GM19328 (cell line): Measurements from ENCODE around the gene UBL3.

ENCODE experiments used
- ATAC-seq: cut with Tn5 transposase; IDR thresholded peaks from one replicate; pipeline ENCODE4 v1.9.1; 2021; ENCODE audit warnings: mild to moderate bottlenecking, moderate library complexity; ENCODE audit not compliant: unreplicated experiment

The UBL3 gene

DNA sequence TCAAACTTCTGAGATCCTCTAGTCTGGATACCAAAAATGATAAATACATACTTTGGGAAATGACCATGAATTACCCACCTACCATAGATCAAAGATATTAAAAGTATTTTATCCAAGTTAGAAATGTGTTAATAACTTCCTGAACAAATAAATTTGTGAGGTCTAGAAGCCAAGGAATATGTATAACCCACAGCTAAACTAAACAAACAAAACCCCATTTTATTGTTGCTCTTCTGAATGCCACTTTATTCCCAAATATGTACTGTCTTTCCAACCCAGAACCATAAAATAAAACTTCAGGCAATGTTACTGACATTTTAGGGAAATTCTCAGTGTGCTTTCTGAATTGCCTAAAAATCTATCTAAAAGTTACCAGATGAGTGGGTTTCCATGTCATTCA, 35.1 kb downstream of the UBL3 start:
- no peak for ATAC-seq

DNA sequence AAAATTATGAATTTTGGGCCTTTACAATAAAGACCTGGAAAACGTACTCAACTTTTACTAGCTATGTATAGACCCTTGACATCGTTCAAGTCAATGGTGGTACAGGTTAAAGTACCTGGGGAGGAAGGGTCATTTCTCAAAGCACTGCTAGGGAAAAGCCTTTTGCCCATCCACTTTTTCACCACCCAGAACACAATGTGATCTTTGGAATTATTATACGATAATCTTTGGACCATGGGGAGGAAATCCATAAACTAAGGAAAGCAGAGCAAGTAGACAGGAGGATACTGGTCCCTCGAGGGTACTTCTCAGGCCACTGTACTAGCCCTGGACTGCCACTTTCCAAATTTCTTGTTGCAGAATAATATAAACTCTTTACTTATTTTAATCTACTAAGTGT, 39.5 kb downstream of the UBL3 start:
- no peak for ATAC-seq

GRCh38 chr13:29810145-29810742, 40.2 kb downstream of the UBL3 start:
- ATAC-seq = no peak

- no peak for ATAC-seq
These were observed 42.2 kb downstream of the UBL3 start for GRCh38 chr13:29808264-29808663.

DNA sequence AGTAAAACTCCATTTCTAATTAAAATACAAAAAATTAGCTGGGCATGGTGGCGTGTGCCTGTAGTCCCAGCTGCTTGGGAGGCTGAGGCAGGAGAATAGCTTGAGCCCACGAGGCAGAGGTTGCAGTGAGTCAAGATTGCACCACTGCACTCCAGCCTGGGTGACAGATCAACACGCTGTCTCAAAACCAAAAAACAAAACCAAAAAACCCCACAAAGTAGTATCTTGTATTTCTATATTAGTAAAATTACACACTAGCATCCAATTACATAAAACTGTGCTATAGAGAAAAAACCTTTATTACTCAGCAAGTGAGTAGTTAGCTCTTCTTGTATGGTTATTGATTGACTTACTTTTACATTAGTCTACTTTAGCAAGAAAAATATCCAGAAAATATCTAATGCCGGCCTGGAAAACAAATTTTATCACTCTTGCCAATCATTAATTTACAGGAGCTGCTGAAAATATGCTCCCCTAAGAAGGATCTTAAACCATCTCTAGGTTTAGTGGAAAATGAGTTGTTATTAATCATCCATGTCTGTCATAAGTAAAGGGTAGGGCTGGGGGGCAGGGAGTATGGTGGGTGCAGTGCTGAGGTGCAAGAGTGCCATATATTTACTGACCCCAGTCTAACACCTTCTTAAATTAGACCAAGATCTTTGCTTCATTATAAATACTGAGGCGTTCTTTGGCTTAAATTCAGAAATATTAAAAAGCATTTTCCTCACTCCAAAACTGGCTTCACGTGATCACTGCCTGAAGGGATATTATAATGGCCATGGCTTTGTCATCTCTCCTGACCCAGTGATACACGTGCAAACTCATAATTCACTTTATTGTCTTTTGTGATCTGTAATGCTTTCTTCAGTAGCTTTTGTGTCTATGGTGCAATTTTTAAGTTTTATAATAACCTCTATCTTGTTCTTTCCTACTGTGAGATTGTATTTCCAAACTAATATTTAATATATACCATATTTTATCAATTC, 44.1 kb downstream of the UBL3 start:
- ATAC-seq = no peak

GRCh38 chr13:29803221-29803620, 47.2 kb downstream of the UBL3 start:
- no peak for ATAC-seq

GRCh38 chr13:29802621-29803020, 47.8 kb downstream of the UBL3 start:
- no peak for ATAC-seq

GRCh38 chr13:29801737-29802305, 48.6 kb downstream of the UBL3 start:
- no peak for ATAC-seq

- ATAC-seq = no peak
These were observed 49.3 kb downstream of the UBL3 start for GRCh38 chr13:29801102-29801501.

GRCh38 chr13:29800687-29801086, 49.7 kb downstream of the UBL3 start:
- no peak for ATAC-seq

DNA sequence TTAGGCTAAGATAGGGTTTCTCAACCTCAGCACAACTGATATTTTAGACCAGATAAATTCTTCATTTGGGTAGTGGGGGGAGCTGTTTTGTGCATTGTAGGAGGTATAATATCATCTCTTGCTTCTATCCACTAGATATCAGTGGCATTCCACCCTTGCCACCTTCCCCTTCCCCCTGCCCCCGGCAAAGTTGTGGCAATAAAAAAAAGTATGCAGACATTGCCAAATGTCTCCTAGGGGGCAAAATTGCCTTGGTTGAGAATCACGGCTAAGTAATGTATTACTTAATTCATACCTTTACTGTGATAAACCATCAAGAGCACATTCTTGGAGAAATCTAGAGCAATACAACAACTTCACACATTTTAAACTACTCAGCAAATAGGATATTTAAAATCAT, 51.4 kb downstream of the UBL3 start:
- ATAC-seq = no peak

GRCh38 chr13:29791997-29792780, 58.2 kb downstream of the UBL3 start:
- ATAC-seq = no peak

- no peak for ATAC-seq
These were observed 58.9 kb downstream of the UBL3 start for GRCh38 chr13:29791508-29791907.

GRCh38 chr13:29786698-29787097, 63.7 kb downstream of the UBL3 start:
- ATAC-seq = no peak

GRCh38 chr13:29785978-29786377, 64.4 kb downstream of the UBL3 start:
- no peak for ATAC-seq

DNA sequence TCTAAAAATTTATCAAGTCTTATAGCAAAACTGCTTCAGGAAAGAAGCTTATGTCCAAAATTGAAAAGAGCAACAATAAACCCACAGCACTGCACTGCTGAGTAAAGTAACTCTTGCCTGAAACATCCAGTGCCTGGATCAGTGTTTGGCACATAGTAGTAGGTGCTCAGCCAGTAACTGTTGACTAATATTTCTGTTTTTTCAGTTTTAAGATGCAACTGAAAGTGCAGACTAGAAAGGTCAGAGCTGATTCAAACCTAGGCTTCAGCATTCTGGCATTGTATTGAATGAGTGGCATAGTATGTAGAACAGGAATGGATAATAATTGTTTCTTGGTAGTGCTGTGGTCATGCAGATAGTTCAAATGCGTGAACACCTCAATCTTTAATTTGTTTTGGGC, 67.6 kb downstream of the UBL3 start:
- ATAC-seq = no peak

- ATAC-seq = no peak
These were observed 75.6 kb downstream of the UBL3 start for GRCh38 chr13:29774830-29775229.

GRCh38 chr13:29771247-29771646, 79.2 kb downstream of the UBL3 start:
- no peak for ATAC-seq

- ATAC-seq = no peak
These were observed 83.4 kb downstream of the UBL3 start for GRCh38 chr13:29767006-29767405.

- no peak for ATAC-seq
These were observed 86.8 kb downstream of the UBL3 start for GRCh38 chr13:29763436-29764180.
